C4-2B (cell line): ENCODE measurements around the gene RNF208.

ENCODE experiments used
- CTCF ChIP-seq: fragments of 450-650 bp; conservative IDR thresholded peaks from 2 replicates; pipeline ENCODE4 v1.5.1; 2017; ENCODE audit warnings: mild to moderate bottlenecking
- ZFX ChIP-seq: fragments of 450-650 bp; IDR thresholded peaks from 2 replicates; pipeline ENCODE4 v1.6.1; 2017

- TF ChIP-seq CTCF = no peak
- TF ChIP-seq ZFX = no peak
Observed at GRCh38 chr9:137265496-137266161, 43.6 kb upstream of the RNF208 start.
